Measurements from ENCODE around the gene PLK3. TPM values are rescaled to one million over a fixed set of nuclear protein-coding genes. Genes with fewer than 3 reads are reported as not detected.

Gene PLK3
- polyA plus RNA-seq, 2 of the 4 experiments (the other 2 are of a cell fraction): 11.2 to 12.6 TPM

DNA sequence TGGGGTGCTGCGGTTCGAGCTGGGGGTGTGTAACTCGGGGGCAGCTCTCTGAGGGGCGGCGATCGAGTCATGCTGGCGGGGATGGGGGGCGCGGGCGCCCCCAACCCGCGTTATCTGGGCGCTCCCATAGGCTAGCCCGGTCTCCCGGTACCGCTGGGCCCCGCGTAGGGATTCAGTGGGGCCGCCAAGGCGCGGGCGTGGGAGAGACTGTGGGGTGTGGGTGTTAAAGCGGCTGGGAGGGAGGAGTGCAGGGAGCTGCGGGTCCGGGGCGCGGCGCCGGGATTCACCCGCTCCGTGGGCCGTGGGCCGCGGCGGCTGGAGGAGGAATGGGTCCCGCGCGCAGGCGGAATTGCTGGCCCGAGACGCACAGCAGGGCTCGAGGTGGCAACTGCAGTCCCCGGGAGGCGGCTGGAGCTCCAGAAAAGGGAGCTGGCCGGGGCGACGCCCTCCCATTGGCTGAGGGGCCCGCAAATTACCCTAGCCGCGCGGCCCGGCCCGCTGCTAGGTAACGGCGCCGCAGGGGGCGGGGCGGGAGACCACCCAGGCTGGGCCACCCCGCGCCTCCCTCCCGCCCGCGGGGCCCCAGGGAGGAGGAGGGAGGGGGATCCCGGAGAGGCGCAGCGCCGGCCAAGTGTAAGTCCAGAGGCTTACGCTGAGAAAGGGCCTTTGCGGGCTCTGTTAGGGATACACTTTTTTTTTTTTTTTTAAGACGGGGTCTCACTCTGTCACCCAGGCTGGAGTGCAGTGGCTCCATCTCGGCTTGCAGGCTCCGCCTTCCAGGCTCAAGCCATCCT is 42.9 kb downstream of the PLK3 start, which contains the start of gene PTCH2:
Gene PTCH2, minus strand, starts transcription at position 392 of the 794 bp plus-strand sequence. Its CDS starts 321 bp downstream, at position 71.
- peak within 1 kb of the TSS; percentile 89 for H3K4me2 ChIP-seq
- ChIA-PET CTCF (interaction anchor here (1.1 kb wide), 1 partner anchor 12 kb away, joined by 3 read pairs; no protein-coding TSS in a partner anchor), POLR2A (no interaction called here)
- TF ChIP-seq SMC3 (IDR thresholded peaks at IDR 0.05): no peak
- TF ChIP-seq NPAS2 (CRISPR knock-in tag; IDR thresholded peaks at IDR 0.05; ENCODE audit: borderline replicate concordance): no peak
- no peak for TF ChIP-seq EHMT2 (IDR thresholded peaks at IDR 0.05; ENCODE audit: low read depth)
- TF ChIP-seq RAD21 (conservative IDR thresholded peaks at IDR 0.05 in 1 of 2, IDR thresholded peaks at IDR 0.05 in 1 of 2): no peak
- TF ChIP-seq GATA3 (IDR thresholded peaks at IDR 0.05; ENCODE audit: borderline replicate concordance): no peak
- TF ChIP-seq, protein P1, sequence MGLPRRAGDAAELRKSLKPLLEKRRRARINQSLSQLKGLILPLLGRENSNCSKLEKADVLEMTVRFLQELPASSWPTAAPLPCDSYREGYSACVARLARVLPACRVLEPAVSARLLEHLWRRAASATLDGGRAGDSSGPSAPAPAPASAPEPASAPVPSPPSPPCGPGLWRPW (IDR thresholded peaks at IDR 0.05): no peak
- no peak for TF ChIP-seq ESRRA (IDR thresholded peaks at IDR 0.05; ENCODE audit: borderline replicate concordance, low read length)
- peak; percentile 25 to 54 for DNase-seq (ENCODE audit: low read depth in 1 of 2, low spot score in 1 of 2)
- FAIRE-seq: no peak
- H3K9me3 ChIP-seq: no peaks in the 10 kb centered on the region
- peak; percentile 87 to 93 for ATAC-seq
- H3K4me3 ChIP-seq: peak within 1 kb of the TSS; percentile 49
- peak within 1 kb of the TSS; percentile 53 to 84 for H3K27ac ChIP-seq
- H3K4me1 ChIP-seq: peaks cover 3% of the 10 kb centered on the region; the same call in 1 of the 3 replicates
- whole genome bisulfite sequencing (ENCODE audit: missing lambda C conversion rate): 9% methylated on average over 19 of the region's 72 CpGs

DNA sequence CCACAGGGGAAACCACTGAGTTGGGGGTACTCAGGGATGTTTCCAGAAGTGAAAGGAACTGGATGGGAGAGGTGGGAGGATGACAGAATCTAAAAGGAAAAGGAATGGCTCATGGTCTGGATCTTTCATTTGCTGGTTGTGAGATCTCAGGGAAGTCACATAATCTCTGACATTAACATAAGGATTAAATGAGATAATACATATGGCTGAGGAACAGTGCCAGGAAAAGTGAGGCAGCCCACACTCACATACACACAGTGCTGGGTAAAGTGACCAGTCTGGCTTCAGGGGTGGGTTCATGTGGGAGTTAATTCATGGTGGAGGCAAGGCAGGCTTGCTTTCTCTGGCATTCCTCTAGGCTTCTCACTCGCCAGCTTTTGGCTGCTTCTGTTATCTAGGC is 46.8 kb downstream of the PLK3 start:
- no peak for ATAC-seq
- 100% methylated on average over 1 of the region's 1 CpG for WGBS (ENCODE audit: missing lambda C conversion rate)
- DNase-seq (ENCODE audit: low read depth in 1 of 2, low spot score in 1 of 2): no peak
- H3K4me1 ChIP-seq: peaks cover 3% of the 10 kb centered on the region; the same call in 1 of the 3 replicates
- no peak overlapping the region for H3K4me2 ChIP-seq
- TF ChIP-seq, protein P2, sequence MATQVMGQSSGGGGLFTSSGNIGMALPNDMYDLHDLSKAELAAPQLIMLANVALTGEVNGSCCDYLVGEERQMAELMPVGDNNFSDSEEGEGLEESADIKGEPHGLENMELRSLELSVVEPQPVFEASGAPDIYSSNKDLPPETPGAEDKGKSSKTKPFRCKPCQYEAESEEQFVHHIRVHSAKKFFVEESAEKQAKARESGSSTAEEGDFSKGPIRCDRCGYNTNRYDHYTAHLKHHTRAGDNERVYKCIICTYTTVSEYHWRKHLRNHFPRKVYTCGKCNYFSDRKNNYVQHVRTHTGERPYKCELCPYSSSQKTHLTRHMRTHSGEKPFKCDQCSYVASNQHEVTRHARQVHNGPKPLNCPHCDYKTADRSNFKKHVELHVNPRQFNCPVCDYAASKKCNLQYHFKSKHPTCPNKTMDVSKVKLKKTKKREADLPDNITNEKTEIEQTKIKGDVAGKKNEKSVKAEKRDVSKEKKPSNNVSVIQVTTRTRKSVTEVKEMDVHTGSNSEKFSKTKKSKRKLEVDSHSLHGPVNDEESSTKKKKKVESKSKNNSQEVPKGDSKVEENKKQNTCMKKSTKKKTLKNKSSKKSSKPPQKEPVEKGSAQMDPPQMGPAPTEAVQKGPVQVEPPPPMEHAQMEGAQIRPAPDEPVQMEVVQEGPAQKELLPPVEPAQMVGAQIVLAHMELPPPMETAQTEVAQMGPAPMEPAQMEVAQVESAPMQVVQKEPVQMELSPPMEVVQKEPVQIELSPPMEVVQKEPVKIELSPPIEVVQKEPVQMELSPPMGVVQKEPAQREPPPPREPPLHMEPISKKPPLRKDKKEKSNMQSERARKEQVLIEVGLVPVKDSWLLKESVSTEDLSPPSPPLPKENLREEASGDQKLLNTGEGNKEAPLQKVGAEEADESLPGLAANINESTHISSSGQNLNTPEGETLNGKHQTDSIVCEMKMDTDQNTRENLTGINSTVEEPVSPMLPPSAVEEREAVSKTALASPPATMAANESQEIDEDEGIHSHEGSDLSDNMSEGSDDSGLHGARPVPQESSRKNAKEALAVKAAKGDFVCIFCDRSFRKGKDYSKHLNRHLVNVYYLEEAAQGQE (IDR thresholded peaks at IDR 0.05): no peak
- TF ChIP-seq, protein P3, sequence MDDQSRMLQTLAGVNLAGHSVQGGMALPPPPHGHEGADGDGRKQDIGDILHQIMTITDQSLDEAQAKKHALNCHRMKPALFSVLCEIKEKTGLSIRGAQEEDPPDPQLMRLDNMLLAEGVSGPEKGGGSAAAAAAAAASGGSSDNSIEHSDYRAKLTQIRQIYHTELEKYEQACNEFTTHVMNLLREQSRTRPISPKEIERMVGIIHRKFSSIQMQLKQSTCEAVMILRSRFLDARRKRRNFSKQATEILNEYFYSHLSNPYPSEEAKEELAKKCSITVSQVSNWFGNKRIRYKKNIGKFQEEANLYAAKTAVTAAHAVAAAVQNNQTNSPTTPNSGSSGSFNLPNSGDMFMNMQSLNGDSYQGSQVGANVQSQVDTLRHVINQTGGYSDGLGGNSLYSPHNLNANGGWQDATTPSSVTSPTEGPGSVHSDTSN (IDR thresholded peaks at IDR 0.05): no peak
- TF ChIP-seq SMC3 (IDR thresholded peaks at IDR 0.05): no peak
- TF ChIP-seq, protein P4, sequence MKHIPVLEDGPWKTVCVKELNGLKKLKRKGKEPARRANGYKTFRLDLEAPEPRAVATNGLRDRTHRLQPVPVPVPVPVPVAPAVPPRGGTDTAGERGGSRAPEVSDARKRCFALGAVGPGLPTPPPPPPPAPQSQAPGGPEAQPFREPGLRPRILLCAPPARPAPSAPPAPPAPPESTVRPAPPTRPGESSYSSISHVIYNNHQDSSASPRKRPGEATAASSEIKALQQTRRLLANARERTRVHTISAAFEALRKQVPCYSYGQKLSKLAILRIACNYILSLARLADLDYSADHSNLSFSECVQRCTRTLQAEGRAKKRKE (CRISPR knock-in tag; IDR thresholded peaks at IDR 0.05; ENCODE audit: low read depth): no peak
- TF ChIP-seq ESRRA (IDR thresholded peaks at IDR 0.05; ENCODE audit: borderline replicate concordance, low read length): no peak
- TF ChIP-seq CBX2 (IDR thresholded peaks at IDR 0.05; ENCODE audit: borderline replicate concordance, low read depth): no peak
- no peak for TF ChIP-seq FOSB (CRISPR knock-in tag; IDR thresholded peaks at IDR 0.05)
- no peak for TF ChIP-seq ZFP36 (IDR thresholded peaks at IDR 0.05; ENCODE audit: borderline replicate concordance, partially characterized antibody)
- no peak for TF ChIP-seq RAD21 (conservative IDR thresholded peaks at IDR 0.05 in 1 of 2, IDR thresholded peaks at IDR 0.05 in 1 of 2)
- no peak for TF ChIP-seq NFE2L2 (conservative IDR thresholded peaks at IDR 0.05; ENCODE audit: low read length)
- no peak for TF ChIP-seq SREBF2 (IDR thresholded peaks at IDR 0.05)
- TF ChIP-seq POLR2A (IDR thresholded peaks at IDR 0.05; ENCODE audit: low read length): no peak
- TF ChIP-seq ZSCAN20 (CRISPR knock-in tag; IDR thresholded peaks at IDR 0.05): no peak
- TF ChIP-seq EP300 (IDR thresholded peaks at IDR 0.05): no peak
- no peak for TF ChIP-seq RNF2 (IDR thresholded peaks at IDR 0.05; ENCODE audit: borderline replicate concordance, low read depth)
- TF ChIP-seq, protein P1 (IDR thresholded peaks at IDR 0.05): no peak
- TF ChIP-seq TP53 (CRISPR knock-in tag; IDR thresholded peaks at IDR 0.05): no peak
- TF ChIP-seq, protein P5, sequence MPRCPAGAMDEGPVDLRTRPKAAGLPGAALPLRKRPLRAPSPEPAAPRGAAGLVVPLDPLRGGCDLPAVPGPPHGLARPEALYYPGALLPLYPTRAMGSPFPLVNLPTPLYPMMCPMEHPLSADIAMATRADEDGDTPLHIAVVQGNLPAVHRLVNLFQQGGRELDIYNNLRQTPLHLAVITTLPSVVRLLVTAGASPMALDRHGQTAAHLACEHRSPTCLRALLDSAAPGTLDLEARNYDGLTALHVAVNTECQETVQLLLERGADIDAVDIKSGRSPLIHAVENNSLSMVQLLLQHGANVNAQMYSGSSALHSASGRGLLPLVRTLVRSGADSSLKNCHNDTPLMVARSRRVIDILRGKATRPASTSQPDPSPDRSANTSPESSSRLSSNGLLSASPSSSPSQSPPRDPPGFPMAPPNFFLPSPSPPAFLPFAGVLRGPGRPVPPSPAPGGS (IDR thresholded peaks at IDR 0.05): no peak
- TF ChIP-seq KDM5A (IDR thresholded peaks at IDR 0.05): no peak
- no peak overlapping the region for H3K27ac ChIP-seq
- no peaks in the 10 kb centered on the region for H3K9me3 ChIP-seq
- ChIA-PET POLR2A (no interaction called here), CTCF (interaction anchor here (2.1 kb wide), 1 partner anchor 10 kb away, joined by 6 read pairs; no protein-coding TSS in a partner anchor)
- no peak overlapping the region for H3K4me3 ChIP-seq
- FAIRE-seq: no peak
